A549 (cell line): ENCODE results near the gene SGIP1.

Experiments used
- CTCF ChIP-seq: fragments of >200 bp; sonication (Bioruptor Twin); formaldehyde crosslinking; IDR thresholded peaks from 3 replicates; pipeline ENCODE4 v1.5.1; 2016
- NR3C1 ChIP-seq: fragments of >200 bp; sonication (Bioruptor Twin); formaldehyde crosslinking; IDR thresholded peaks from 3 replicates; pipeline ENCODE4 v1.6.1; 2017
- RAD21 ChIP-seq, 2 experiments: fragments of >200 bp in 1 of 2; sonication (Bioruptor Twin) in 1 of 2; formaldehyde crosslinking in 1 of 2; IDR thresholded peaks in 1 of 2; conservative IDR thresholded peaks in 1 of 2; 2 replicates in 1 of 2; 3 replicates in 1 of 2; pipeline ENCODE4 v1.6.1; 2012 to 2018; ENCODE audit warnings: inconsistent platforms in 1 of 2

GRCh38 chr1:66778969-66779368 lies 245.0 kb downstream of the SGIP1 start:
- no peak for TF ChIP-seq CTCF
- no peak for TF ChIP-seq RAD21 (conservative IDR thresholded peaks at IDR 0.05 in 1 of 2, IDR thresholded peaks at IDR 0.05 in 1 of 2)
- TF ChIP-seq NR3C1, result no peak
